Stimulated activated CD4-positive, alpha-beta T cell treated with anti-CD3 and anti-CD28 coated beads, Interleukin-2, amount 100 ng/mL, for 4 hours (primary cell): ENCODE measurements around the gene ADSS1.
"Not testable (repeated sequence)": the region's sequence is repeated elsewhere in the genome, so short reads cannot be mapped to it uniquely, and the experiment has no call there.

ENCODE experiments used
- DNase-seq: peaks from one replicate; pipeline ENCODE4 v3.0.0-alpha.2; 2020; ENCODE audit warnings: low read depth

The ADSS1 gene

DNA sequence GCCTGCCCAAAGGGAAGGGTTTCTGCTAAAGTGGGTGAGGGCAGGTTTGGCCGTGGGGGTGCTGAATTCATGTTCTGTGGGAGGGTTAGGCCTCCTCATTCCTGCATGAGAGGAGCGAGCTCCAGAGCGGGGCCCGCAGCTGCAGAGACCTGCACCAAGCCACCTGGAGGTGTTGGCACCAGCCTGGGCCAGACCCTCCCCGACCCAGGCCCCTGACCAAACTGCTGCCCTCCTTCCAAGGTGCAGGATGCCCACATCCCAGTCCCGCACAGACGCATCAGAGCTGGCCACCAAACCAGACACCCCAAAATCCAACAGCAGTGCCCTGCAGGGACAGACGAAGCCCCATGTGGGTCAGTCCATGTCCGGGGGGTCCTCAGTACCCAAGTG, 10.6 kb downstream of the ADSS1 start:
- DNase-seq: no peak

GRCh38 chr14:104734991-104735779, 11.2 kb downstream of the ADSS1 start:
- no peak for DNase-seq

- no peak for DNase-seq
Observed at GRCh38 chr14:104735830-104736642, 12.0 kb downstream of the ADSS1 start.

DNA sequence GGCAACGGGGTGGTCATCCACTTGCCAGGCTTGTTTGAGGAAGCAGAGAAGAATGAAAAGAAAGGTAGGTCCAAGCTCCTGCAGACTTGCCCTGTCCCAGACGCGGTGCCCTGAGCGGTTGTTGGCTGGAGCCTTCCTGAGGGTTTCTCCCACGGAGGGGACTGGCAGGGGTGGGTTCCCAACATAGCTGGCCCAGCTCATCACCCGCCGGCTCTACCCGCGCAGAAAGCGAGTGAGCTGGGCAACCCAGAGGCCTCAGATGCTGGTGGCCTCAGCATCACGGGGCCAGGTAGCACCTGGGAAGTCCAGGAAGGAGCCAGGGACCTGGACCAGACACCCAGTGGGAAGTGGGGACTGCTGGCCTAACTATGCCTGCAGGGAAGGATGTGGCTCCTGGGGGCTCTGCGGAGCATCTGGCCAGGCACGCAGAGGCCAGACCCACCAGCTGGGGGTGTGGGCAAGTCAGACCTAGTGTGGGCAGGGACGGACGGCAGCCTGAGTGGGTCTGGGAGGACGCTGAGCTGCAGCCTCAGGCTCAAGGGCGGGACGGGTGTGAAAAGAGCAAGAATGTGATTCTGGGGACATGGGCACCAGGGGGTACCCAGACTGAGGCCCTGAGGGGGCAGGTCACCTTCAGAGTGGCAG, 14.5 kb downstream of the ADSS1 start:
- DNase-seq: no peak

DNA sequence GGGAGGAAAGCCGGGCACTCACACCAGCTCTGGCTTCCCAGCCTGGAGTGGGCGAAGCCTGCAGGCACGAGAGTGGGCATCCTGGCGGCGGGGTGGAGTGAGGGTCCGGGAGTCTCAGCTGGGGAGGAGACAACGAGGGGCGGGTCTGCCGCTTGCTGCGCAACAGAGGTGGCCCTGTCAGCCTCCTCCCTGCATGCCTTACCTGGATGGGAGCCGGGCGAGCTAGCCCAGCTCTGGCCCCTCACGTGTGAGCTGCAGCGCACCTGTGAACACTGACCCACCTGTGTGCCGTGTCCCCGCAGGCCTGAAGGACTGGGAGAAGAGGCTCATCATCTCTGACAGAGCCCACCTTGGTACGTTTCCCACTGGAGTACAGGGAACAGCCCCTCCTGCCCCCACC, 15.0 kb downstream of the ADSS1 start:
- DNase-seq: no peak

- no peak for DNase-seq
Observed at GRCh38 chr14:104739546-104740516, 15.8 kb downstream of the ADSS1 start.

DNA sequence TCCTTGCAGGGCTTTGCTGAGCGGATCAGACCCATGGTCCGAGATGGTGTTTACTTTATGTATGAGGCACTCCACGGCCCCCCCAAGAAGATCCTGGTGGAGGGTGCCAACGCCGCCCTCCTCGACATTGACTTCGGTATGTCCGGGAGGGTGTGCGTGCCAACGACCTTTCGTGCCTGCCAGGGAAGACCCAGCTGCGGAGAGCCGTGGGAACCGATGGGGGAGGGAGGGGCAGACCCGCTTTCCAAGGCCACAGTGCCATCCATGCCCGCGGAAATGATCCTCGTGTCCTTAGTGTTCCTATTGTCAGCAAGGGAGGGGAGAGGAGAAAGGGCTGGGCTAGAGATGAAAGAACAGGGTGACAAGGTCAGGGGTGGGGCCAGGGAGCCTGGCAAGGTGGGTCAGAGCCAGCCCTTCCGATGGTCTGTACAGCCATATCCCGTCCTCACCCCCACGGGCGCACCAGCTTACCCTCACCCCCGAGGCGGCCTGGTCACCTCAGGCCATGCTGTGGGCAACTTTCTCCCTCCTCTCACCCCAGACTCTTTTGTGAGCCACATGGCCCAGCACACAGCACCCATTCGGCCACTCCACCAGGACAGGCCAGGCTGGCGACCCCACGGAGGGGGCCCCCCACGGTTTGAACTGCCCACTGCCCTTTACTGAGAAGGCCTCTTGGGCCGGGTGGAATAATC, 17.2 kb downstream of the ADSS1 start:
- no peak for DNase-seq

DNA sequence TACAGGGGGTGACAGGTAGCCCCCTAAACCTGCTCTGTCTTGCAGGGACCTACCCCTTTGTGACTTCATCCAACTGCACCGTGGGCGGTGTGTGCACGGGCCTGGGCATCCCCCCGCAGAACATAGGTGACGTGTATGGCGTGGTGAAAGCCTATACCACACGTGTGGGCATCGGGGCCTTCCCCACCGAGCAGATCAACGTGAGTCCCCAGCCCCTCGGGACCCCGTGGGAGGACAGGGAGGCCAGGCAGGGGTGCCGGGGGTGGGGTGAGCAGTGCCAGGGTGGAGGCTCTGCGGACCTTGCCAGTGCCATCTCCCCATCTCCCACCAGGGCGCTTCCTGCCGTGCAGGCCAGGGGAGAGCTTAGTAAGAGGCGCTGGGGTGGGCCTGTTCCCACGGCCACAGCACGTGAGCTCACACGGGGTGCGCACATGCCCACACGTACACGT, 17.8 kb downstream of the ADSS1 start:
- no peak for DNase-seq

- DNase-seq: no peak
Observed at GRCh38 chr14:104742586-104743455, 18.8 kb downstream of the ADSS1 start.

DNA sequence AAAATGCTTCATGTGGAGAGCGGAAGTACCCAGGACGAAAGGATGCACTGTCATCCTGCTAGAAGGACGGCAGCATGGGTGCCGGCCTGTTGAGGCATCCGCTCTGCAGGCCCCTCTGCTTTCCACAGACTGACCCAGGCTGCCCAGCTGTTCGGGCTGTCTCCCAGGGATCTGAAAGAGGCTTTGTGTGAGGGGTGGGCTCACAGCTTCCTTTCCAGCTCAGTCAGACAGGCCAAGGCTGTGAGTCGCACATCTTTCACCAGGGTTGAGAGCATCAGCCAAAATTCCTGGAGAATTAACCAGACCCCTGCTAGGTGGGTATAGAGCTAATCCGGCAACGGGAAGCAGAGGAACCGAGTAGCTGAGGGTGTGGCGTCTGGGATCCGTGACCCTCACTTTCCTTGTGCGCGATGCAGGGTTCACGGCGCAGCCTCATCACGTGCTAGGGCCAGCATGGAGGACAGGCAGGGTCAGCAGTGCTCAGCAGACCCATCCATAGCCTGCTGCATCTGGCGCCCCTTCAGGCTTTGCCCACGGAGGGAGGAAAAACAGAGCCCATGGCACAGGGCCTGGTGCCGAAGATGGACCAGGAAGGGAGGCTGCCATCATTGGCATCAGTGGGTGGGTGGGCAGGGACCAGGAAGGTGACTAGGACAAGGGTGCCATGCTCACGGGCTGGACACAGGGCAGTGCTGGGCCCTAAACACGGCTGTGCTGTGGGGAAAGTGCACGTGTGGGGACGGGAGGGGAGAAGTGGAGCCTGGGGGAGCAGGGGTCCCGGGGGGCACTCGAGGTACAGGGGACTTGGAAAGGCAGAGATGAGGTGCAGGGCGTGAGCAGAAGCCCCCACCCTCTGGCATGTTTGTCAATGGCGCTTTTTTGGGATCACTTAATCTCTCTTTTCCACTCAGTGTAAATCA, 19.7 kb downstream of the ADSS1 start:
- no peak for DNase-seq

- no peak for DNase-seq
Observed at GRCh38 chr14:104744484-104744883, 20.5 kb downstream of the ADSS1 start.

- DNase-seq: no peak
Observed at GRCh38 chr14:104745431-104745830, 21.4 kb downstream of the ADSS1 start.

GRCh38 chr14:104746071-104746545, 22.1 kb downstream of the ADSS1 start:
- no peak for DNase-seq

- no peak for DNase-seq
Observed at GRCh38 chr14:104746934-104747481, 23.0 kb downstream of the ADSS1 start.

GRCh38 chr14:104747876-104748275, 23.8 kb downstream of the ADSS1 start:
- no peak for DNase-seq

- DNase-seq: no peak
Observed at GRCh38 chr14:104749111-104749649, 25.2 kb downstream of the ADSS1 start.

- no peak for DNase-seq
Observed at GRCh38 chr14:104750056-104750752, 26.2 kb downstream of the ADSS1 start.

- not testable (repeated sequence) for DNase-seq
Observed at GRCh38 chr14:104750753-104751057, 26.7 kb downstream of the ADSS1 start.
